Activated CD4-positive, CD25-positive, alpha-beta regulatory T cell treated with anti-CD3 and anti-CD28 coated beads, Interleukin-2, amount 50 U/mL, for 16 hours (primary cell): ENCODE data around the gene GJD3.
A peak's percentile ranks its signal among the peaks of the same experiment; 100 is the strongest.
"Not testable (repeated sequence)": the region's sequence is repeated elsewhere in the genome, so short reads cannot be mapped to it uniquely, and the experiment has no call there.

Experiments used
- DNase-seq: peaks from one replicate; pipeline ENCODE4 v3.0.0-alpha.2; 2020; ENCODE audit warnings: low read depth, low spot score

Gene GJD3

DNA sequence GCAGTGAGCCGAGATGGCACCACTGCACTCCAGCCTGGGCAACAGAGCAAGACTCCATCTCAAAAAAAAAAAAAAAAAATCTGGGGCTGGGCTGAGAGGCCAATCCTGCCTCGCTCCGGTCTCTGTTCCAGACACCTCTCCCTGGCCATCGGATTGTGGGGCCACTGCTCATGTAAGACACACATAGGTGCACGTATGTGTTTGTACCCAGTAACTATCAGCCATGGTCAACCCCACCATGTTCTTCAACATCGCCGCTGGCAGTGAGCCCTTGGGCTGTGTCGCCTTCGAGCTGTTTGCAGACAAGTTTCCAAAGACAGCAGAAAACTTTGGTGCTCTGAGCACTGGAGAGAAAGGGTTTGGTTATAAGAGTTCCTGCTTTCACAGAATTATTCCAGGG, 3.2 kb upstream of the GJD3 start:
- not testable (repeated sequence) for DNase-seq

DNA sequence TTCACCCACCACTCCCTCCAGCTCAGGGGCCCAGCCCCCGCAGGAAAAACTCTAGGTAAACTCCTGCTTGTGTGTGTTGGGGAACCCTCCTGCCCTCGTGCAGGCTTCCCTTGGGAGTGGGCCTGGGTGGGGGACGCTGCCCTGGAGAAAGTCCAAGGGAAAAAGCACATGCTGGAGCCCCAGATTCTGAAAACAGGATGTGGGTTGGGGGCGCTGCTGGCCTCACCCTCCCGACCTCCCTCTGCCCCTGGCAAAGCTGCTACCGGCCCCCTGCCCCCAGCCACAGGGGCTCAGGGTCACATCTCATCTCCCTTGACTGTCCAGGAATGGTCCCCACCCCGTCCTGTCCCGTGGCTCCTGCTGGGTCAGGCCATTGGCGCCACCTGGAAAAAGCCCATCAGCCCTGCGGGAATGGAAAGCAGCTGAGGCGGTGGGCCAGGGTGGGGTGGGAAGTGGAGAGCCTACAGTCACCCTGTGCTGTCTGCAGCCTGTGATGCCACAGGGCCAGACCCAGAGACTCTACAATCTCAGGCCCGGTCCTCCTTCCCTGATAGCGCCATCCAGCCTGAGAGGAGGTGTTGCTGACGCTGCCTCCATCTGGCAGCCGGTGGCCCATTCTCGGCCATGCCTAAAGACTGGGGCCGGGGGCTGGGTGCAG, 2.5 kb upstream of the GJD3 start:
- no peak for DNase-seq

DNA sequence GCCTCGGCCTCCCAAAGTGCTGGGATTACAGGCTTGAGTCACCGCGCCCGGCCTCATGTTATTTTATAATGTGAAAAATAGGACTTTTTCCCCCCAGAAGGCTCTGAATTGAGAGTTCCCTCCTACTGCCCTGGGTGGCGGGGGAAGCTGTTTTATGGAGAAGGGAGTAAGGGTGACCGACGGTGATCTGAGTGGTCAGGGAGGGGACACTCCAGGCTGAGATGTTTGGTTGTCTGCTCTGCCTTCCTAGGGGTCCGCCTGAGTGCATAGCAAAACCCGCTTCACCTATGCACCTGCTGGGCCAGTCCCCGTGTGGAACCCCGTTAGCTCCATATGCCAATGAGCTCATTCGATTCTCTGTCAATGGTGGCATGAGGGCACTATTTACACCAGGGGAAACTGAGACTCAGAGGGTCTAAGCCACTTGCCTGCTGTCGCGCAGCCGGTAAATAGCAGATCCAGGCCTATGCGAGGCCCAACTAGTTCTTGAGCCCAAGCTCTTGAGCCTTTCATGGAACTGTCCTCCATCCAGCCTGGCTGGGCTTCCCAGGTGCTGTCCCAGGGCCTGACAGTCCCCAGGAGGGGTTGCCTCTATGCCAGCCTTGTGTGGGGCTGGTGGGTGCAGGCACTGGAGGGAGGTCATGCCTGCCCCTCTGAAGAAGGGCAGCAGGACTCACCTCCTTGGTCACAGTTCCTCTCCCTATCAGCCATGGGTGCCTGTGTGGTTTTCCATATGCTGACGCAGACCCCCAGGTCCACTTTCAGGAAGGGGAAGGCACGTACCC, 1.7 kb upstream of the GJD3 start:
- no peak for DNase-seq

DNA sequence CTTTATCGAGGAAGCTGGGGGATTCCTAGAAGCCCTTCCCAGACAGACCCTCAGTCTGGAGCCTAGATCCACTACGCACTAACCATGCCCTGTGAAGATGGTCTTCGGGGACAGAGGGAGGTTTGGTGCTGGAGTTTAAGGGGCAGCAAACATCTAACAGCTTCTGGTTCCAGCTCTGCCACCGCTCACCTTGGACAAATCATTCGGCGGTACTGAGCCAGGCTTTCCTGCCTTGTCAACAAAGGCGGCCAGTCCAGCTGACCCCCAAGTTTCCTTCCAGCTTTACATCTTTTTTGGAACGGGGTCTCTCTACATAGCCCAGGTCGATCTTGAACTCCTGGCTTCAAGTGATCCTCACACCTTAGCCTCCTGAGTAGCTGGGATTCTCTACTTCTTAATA, 369 bp upstream of the GJD3 start:
- DNase-seq = no peak

DNA sequence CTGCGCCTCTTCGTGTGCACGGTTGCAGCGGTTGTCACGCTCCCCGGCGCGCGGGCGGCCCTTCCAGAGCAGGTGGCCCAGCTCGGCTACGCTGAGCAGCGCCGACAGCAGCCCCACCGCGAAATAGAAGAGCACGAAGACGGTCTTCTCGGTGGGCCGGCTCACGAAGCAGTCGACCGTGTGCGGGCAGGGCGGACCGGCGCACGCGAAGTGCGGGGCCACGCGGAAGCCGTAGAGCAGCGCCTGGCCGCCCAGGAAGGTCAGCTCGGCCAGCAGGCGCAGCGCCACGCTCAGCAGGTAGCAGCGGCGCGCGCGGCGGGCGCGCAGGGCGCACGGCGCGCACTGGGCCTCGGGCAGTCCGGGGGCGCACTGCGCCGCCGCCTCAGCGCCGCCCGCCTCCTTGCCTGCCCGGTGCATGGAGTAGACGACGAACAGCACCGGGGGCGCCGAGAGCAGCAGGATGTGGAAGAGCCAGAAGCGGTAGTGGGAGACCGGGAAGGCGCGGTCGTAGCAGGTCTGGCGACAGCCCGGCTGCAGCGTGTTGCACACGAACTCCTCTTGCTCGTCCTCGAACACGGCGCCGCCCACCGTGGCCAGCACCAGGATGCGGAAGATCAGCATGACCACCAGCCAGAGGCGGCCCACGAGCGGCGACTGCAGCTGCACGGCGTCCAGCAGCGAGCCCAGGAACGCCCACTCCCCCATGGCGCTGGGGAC, 1.3 kb downstream of the GJD3 start:
- DNase-seq = no peak

DNA sequence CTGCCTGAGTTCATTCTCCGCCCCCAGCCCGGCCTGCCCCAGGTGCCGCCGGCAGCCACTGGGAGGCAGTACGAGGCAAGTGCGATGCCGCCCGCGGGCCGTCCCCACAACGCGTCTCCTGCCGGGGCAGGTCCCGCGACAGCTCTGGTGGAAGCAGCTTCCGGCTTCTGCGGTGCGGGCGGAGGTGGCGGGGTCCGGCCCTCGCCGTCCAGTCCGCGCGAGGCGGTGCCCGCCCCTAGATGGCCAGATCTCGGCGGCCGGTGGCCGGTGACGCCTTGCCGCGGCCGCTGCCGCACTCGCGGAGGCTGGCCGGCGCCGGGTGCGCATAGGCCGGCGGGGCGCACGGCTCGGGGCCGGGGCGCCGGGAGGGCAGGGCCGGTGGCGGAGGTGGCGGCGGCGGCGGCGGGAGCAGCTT, 1.8 kb downstream of the GJD3 start:
- peak; percentile 54 for DNase-seq

DNA sequence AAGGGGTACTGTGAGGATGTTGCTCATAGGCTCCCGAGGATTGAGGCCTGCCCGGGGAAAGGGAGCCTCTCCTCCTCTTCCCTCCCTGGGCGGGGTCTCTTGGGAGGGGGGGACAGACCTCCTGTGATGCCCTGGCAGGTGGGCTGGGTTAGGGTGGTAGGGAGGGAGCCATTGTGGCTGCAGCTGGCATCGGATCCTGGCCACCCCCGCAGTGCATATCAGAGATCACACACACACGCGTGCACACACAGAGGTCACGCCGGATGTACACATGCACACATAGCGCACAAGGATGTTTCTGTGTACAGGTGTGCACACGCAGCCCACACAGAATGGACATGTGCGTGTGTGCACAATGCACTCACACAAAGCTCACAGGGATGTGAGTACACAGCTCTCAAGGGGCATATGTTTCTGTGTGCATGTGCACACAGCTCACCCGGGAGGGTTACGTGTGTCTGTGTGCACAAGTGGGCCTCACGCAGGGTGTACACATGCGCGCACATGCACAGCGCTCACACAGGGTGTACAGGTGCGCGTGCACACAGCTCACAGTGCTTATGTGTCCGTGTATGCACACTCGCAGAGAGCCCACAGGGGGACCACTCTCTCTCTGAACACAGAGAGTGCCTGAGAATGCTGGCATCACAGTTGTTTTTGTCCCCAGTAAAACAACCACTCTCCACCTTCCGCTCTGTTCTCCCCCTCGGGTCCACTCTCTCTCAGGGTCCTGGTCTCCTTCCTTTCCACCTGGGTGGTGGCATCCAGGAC, 2.4 kb downstream of the GJD3 start:
- DNase-seq = no peak

DNA sequence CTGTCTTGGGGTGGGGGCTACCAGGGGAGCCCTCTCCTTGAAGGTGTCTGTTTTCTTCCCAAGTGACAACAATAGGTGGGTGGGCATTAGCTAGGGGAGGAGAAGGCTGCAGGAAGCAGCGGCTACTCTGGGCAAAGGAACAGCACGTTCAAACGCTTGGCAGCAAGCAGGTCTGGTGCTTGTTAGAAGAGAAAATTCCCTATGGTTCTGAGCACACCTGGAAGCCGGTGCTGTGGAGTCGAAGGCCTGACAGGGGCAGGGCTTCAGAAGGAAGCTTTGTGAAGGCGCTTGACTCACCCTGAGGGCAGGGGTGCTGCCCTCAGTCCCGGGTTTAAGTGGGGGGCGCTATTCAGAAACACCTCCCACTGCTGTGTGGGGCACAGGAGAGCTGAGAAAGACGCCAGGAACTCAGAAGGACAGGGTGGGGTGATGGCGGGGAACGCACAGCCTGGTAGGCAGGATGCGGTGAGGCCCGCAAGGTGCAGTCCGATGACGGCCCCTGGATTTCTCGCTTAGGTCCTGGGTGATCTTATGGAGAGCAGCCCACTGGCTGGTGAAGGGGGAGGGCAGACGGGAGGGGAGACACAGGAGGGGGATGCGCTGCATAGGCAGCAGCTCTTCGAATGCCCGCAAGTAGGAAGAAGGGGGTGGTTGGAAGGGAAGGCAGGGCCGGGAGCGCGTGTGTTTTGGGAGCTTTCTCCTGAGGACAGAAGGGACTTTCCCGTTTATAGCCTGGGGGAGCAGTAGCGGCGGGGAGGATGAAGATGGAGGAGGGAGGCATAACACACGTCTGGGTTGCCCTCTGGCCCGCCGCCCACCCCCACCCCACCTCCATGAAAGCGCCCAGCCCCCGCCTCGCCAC, 3.2 kb downstream of the GJD3 start:
- DNase-seq = no peak

DNA sequence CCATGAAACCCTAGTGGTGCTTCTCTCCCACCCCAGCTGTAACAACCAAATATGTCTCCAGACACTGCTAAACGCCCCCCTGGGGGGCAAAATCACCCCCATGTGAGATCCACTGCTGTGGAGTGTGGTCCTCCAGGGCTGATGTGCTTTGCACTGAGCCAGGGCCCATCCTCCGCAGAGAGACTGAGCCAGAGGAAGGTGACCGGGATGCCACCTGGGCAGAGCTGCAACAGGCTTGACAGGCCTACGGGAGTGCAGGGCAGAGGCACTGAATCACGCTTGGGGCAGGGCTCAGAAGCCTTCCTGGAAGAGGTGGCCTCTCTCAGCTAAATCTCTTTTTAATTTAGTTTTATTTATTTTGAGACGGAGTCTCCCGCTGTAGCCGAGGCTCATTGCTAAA, 4.4 kb downstream of the GJD3 start:
- DNase-seq = no peak

DNA sequence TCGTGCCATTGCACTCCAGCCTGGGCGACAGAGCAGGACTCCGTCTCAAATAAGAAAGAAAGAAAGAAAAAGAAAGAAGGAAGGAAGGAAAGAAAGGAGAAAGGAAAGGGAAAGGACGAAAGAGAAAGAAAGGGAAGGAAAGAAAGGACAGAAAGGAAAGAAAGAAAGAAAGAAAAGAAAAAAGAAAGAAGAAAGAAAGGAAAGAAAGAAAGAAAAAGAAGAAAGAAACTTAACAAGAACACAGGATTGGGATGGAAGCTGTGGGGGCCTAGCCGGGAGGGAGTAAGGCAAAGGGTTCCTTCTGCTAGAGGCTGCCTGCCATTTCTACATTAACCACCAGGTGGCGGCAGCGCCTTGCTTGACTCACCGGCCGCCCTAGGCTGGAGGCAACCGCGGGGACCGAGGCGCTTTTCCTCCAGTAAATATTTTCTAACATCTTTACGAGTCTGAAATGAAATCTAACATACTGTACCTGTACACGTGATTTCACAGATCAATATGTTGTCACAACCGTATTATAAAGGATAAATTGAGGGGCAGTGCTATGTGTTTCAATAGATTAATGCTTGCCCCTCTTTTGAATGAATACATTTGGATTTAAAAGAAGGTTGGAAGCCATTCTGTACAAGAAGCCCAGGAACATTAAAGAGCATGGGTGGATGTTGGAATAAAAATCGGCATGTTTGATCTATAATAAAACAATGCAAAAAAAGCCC, 6.1 kb downstream of the GJD3 start:
- DNase-seq = peak; percentile 81

DNA sequence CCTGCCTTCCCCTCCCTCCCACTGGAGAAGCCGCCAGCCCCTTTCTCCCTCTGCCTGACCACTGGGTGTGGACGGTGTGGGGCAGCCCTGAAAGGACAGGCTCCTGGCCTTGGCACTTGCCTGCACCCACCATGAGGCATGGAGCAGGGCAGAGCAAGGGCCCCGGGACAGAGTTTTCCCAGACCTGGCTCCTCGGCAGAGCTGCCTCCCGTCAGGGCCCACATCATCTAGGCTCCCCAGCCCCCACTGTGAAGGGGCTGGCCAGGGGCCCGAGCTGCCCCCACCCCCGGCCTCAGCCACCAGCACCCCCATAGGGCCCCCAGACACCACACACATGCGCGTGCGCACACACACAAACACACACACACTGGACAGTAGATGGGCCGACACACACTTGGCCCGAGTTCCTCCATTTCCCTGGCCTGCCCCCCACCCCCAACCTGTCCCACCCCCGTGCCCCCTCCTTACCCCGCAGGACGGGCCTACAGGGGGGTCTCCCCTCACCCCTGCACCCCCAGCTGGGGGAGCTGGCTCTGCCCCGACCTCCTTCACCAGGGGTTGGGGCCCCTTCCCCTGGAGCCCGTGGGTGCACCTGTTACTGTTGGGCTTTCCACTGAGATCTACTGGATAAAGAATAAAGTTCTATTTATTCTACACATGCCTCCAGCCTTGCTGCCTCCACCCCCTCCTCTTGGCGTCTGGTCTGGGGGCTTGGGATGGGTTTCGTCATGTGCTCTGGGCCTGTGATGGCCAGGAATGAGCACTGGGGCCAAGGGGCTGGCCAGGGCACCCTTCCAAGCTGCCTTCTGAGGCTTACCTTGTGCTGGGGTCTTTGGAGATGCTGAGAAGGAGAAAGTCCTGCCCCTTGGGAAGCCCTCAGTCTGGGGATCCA, 7.3 kb downstream of the GJD3 start:
- no peak for DNase-seq

DNA sequence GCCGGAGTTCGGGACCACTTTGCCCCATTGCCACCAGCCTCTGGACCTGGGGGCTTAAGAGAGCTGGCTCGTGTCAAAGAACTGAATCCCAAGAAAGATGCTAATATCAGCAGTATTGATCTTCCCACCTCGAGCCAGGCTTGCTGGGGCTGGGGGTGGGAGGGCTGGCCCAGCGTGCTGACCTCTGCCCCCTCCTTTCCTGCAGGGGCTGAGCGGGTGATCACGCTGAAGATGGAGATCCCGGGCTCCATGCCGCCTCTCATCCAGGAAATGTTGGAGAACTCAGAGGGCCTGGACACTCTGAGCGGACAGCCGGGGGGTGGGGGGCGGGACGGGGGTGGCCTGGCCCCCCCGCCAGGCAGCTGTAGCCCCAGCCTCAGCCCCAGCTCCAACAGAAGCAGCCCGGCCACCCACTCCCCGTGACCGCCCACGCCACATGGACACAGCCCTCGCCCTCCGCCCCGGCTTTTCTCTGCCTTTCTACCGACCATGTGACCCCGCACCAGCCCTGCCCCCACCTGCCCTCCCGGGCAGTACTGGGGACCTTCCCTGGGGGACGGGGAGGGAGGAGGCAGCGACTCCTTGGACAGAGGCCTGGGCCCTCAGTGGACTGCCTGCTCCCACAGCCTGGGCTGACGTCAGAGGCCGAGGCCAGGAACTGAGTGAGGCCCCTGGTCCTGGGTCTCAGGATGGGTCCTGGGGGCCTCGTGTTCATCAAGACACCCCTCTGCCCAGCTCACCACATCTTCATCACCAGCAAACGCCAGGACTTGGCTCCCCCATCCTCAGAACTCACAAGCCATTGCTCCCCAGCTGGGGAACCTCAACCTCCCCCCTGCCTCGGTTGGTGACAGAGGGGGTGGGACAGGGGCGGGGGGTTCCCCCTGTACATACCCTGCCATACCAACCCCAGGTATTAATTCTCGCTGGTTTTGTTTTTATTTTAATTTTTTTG, 8.5 kb downstream of the GJD3 start:
- no peak for DNase-seq

DNA sequence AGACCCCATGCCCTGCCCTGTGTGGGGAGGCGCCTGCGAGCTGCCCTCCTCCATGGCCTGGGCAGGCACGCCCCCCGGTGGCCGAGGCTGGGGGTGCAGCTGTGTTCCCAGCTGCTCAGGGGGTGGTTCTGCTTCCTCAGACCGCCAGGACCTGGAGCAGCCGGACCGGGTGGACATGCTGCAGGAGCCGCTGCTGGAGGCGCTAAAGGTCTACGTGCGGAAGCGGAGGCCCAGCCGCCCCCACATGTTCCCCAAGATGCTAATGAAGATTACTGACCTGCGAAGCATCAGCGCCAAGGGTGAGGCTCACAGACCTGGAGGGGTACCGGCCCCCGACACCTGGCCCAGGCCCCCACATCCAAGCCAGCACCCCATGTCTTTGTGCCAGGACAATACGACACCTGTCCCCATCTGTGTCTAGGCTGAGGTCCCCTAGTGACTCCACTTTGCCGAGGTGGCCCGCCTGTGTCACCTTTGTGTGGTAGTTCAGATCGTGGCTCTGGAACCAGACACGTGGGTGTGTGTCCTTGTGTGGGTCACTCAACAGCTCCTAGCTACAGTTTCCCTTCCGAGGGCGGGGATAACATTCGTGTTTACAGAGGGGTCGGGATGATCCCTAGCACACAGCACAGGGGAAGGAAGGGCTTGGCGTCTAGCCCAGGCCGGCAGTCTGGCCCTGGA, 9.3 kb downstream of the GJD3 start:
- DNase-seq = peak; percentile 55

DNA sequence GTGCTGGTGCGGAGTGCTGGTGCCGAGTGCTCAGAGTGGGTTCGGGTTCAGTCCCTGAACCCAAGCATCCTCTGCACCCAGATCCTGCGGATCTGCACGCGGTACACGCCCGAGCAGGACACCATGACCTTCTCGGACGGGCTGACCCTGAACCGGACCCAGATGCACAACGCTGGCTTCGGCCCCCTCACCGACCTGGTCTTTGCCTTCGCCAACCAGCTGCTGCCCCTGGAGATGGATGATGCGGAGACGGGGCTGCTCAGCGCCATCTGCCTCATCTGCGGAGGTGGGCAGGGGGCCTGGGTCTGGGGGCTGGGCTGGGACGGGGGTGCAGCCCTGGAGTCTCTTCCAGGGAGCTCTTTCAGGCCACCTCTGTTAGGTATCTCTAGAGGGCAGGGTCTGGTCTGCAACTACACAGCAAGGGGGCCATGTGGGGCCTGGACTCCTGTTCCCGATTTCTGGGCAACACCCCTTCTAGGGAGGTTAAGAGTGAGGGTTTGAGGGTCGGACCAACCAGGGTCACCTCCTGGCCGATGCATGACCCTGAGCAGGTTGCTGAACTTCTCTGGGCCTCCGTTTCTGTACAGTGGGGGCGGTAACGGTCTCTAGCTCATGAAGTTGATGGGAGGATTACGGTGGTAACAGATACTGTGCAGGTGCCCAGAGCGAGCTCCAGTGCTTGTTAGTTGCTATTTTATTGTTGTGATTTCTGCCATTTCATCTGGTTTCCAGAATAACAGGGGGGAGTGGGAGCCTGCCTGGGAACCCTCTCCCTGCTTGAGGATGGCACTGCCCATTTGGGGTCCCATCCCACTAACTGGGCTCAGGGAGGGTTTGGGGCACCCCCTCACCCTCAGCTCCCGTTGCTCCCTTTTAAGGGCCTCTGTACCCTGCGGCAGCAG, 10.1 kb downstream of the GJD3 start:
- no peak for DNase-seq

DNA sequence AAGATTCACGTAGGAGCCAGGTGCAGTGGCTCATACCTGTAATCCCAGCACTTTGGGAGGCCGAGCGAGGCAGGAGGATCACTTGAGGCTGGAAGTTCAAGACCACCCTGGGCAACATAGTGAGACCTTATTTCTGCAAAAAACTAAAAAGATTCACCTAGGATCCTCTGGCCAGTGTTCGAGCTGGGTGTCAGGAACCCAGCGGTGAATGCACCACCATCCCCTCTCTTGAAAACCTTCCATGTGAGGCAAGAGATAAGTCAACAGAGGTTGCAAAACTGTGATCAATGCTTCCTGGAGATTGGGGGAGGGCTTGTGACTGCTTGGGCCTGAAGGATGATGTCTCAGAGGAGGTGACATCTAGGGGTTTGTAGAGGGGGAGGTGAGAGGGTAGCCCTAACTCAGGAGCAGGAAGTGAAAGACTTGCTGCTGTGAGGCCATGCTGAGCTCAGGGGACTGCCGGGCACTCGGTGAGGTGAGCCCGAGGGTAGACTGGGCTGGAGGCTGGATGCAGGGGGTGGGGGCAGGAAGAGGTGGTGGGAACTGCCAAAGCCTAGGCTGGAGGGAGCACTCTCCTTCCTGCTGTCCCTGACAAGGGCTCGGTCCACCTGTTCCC, 11.7 kb downstream of the GJD3 start:
- no peak for DNase-seq

DNA sequence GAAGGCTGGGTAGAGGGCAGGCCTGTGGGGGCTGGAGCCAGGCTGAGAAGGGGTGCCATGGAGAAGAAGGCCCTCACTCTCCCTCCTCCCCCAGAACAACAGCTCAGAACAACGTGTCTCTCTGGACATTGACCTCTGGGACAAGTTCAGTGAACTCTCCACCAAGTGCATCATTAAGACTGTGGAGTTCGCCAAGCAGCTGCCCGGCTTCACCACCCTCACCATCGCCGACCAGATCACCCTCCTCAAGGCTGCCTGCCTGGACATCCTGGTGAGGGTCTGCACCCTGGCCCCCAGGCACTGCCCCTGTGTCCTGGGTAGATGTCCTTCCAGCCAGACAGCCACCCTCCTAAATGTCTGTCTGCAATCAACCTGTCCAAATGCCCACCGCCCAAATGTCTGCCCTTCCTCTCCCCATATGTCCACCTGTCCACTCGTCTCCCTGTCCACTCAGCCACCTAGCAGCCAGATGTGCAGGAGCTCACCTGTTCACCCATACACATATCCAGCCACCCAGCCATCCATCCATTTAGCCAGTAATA, 12.2 kb downstream of the GJD3 start:
- no peak for DNase-seq
